Fibroblast of lung (primary cell): ENCODE data around the gene FBXL14. TPM values are rescaled to one million over a fixed set of nuclear protein-coding genes. Genes with fewer than 3 reads are reported as not detected.

Source experiments
- DNase-seq, 2 donors: peaks; one replicate each; pipeline versions ENCODE4 v3.0.0 to v3.0.0-alpha.2; 2010; ENCODE audit warnings: low read depth in 2 of 2
- H2AFZ ChIP-seq: 2 replicates; pipeline ENCODE4 v1.5.1; 2012; ENCODE audit warnings: low read length, control low read depth, inconsistent platforms
- H3K27ac ChIP-seq: 2 replicates; pipeline ENCODE4 v1.5.1; 2011; ENCODE audit warnings: low read length, control low read depth; ENCODE audit not compliant: insufficient read depth
- H3K27me3 ChIP-seq: 2 replicates; pipeline ENCODE4 v1.5.1; 2011; ENCODE audit warnings: mild to moderate bottlenecking, low read length; ENCODE audit not compliant: control insufficient read depth, insufficient read depth
- H3K36me3 ChIP-seq: 2 replicates; pipeline ENCODE4 v1.5.1; 2011; ENCODE audit warnings: low read length; ENCODE audit not compliant: control insufficient read depth, insufficient read depth
- H3K4me1 ChIP-seq: 2 replicates; pipeline ENCODE4 v1.5.1; 2011; ENCODE audit warnings: low read length; ENCODE audit not compliant: control insufficient read depth, insufficient read depth; ENCODE audit errors: extremely low read depth
- H3K4me2 ChIP-seq: 2 replicates; pipeline ENCODE4 v1.5.1; 2011; ENCODE audit warnings: low read length, control low read depth; ENCODE audit not compliant: insufficient read depth; ENCODE audit errors: extremely low read depth
- H3K4me3 ChIP-seq, 4 experiments: fragments of 200-600 bp in 1 of 4; sonication (generic) in 1 of 4; replicated peaks in 1 of 4; 2 replicates each; pipeline ENCODE4 v1.5.1; 2011 to 2016; ENCODE audit warnings: low read length in 4 of 4, low read depth in 3 of 4, mild to moderate bottlenecking in 3 of 4, control low read depth in 2 of 4, inconsistent platforms in 1 of 4, mixed read lengths in 1 of 4; ENCODE audit not compliant: insufficient read depth in 1 of 4; ENCODE audit errors: control extremely low read depth in 1 of 4
- H3K79me2 ChIP-seq: 2 replicates; pipeline ENCODE4 v1.5.1; 2012; ENCODE audit warnings: mild to moderate bottlenecking, low read length, inconsistent platforms; ENCODE audit not compliant: control insufficient read depth, insufficient read depth
- H3K9ac ChIP-seq: 2 replicates; pipeline ENCODE4 v1.5.1; 2011; ENCODE audit warnings: mild to moderate bottlenecking, low read length, control low read depth; ENCODE audit not compliant: insufficient read depth
- H3K9me3 ChIP-seq: 2 replicates; pipeline ENCODE4 v1.5.1; 2012; ENCODE audit warnings: low read depth, low read length; ENCODE audit not compliant: control insufficient read depth, insufficient read depth
- H4K20me1 ChIP-seq: 2 replicates; pipeline ENCODE4 v1.5.1; 2011; ENCODE audit warnings: low read length; ENCODE audit not compliant: control insufficient read depth, insufficient read depth; ENCODE audit errors: extremely low read depth
- EZH2 ChIP-seq: IDR thresholded peaks from 2 replicates; pipeline ENCODE4 v1.5.1; 2012; ENCODE audit warnings: low read length, control low read depth, mild to moderate bottlenecking; ENCODE audit errors: missing control alignments
- polyA plus RNA-seq, 2 donors: library from polyadenylated mRNA; depleted of rRNA in 1 of 2; stranded (reverse) in 1 of 2; unstranded in 1 of 2; fragments of >200 nt; gene quantifications; 2 replicates each; pipeline ENCODE4 v1.2.1, GENCODE V29; 2011 to 2012; ENCODE audit warnings: missing spikeins in 1 of 2
- total RNA-seq: library from RNA; depleted of rRNA; stranded (reverse); fragments of >200 nt; gene quantifications from 2 replicates; pipeline ENCODE4 v1.2.1, GENCODE V29; 2014
- TF ChIP-seq, protein P1 (sequence below), 2 donors: IDR thresholded peaks in 1 of 2; conservative IDR thresholded peaks in 1 of 2; 1 replicate in 1 of 2; 2 replicates in 1 of 2; pipeline ENCODE4 v1.5.1; 2011 to 2012; ENCODE audit warnings: low read length in 2 of 2, control low read depth in 1 of 2, inconsistent platforms in 1 of 2, low read depth in 1 of 2, mild to moderate bottlenecking in 1 of 2

The FBXL14 gene
- total and polyA plus RNA-seq, 2 donors (not counting 1 experiment from before 2014, with no cell fraction given), result 2.6 to 6.4 TPM

GRCh38 chr12:1634149-1634548 lies 39.8 kb upstream of the FBXL14 start:
- no peak for DNase-seq
- no peak for TF ChIP-seq EZH2
- TF ChIP-seq, protein P1, sequence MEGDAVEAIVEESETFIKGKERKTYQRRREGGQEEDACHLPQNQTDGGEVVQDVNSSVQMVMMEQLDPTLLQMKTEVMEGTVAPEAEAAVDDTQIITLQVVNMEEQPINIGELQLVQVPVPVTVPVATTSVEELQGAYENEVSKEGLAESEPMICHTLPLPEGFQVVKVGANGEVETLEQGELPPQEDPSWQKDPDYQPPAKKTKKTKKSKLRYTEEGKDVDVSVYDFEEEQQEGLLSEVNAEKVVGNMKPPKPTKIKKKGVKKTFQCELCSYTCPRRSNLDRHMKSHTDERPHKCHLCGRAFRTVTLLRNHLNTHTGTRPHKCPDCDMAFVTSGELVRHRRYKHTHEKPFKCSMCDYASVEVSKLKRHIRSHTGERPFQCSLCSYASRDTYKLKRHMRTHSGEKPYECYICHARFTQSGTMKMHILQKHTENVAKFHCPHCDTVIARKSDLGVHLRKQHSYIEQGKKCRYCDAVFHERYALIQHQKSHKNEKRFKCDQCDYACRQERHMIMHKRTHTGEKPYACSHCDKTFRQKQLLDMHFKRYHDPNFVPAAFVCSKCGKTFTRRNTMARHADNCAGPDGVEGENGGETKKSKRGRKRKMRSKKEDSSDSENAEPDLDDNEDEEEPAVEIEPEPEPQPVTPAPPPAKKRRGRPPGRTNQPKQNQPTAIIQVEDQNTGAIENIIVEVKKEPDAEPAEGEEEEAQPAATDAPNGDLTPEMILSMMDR (conservative IDR thresholded peaks at IDR 0.05 in 1 of 2, IDR thresholded peaks at IDR 0.05 in 1 of 2; ENCODE audit: low read depth in 1 of 2, low read length in 2 of 2), result no peak
- peaks cover 4% of the 10 kb centered on the region for H3K36me3 ChIP-seq

DNA sequence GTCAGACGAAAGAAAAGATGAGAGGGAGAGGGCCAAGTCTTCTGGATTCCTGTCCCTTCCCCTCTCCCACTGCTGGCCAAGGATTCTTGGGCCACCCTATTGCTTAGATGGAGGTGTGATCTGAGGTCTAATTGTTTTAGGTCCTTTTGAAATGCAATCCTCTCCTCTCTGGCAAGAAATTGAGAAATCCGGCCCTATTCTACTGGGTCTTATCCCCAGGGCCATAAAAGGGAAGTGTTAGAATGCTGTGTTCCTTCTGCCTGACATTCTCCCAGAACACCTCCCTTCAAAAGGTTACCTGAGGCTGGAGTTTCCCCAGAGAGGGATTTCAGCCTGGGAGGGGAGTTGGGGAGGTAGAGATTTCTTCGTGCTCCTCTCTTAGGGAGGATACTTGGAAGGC lies 39.1 kb upstream of the FBXL14 start:
- H3K27ac ChIP-seq, result no peak overlapping the region

More at GRCh38 chr12:1634149-1634548, 39.8 kb upstream of the FBXL14 start:
- Histone ChIP-seq H2AFZ (no peak overlapping the region), H3K4me3 (no peak overlapping the region), H3K27me3 (no peaks in the 10 kb centered on the region), H3K27ac (no peak overlapping the region), H3K4me1 (peaks cover 7% of the 10 kb centered on the region), H3K4me2 (no peak overlapping the region), H4K20me1 (no peaks in the 10 kb centered on the region), H3K9ac (no peak overlapping the region), H3K79me2 (peaks cover 5% of the 10 kb centered on the region), H3K9me3 (no peaks in the 10 kb centered on the region)

DNA sequence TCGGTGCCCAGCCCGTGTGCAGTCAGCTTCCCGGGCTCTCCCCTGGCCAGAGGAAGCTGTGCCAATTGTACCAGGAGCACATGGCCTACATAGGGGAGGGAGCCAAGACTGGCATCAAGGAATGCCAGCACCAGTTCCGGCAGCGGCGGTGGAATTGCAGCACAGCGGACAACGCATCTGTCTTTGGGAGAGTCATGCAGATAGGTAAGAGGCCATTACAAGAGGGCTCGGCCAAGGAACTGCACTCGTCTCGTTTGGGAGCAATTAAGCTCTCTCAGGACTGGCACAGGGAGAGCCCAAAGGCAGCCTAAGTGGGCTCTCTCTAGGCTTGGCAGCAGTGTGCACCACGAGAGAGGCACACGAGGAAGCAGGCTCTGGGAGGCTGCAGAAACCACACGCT lies 38.3 kb upstream of the FBXL14 start:
- H3K27me3 ChIP-seq, result no peaks in the 10 kb centered on the region
- peaks cover 5% of the 10 kb centered on the region for H3K79me2 ChIP-seq
- no peak for TF ChIP-seq EZH2
- TF ChIP-seq, protein P1 (conservative IDR thresholded peaks at IDR 0.05 in 1 of 2, IDR thresholded peaks at IDR 0.05 in 1 of 2; ENCODE audit: low read depth in 1 of 2, low read length in 2 of 2), result no peak
- H2AFZ ChIP-seq, result no peak overlapping the region
- H3K4me2 ChIP-seq, result no peak overlapping the region
- peaks cover 4% of the 10 kb centered on the region for H3K36me3 ChIP-seq
- no peak overlapping the region for H3K4me3 ChIP-seq
- no peak overlapping the region for H3K27ac ChIP-seq
- peaks cover 9% of the 10 kb centered on the region for H3K4me1 ChIP-seq
- H3K9me3 ChIP-seq, result no peaks in the 10 kb centered on the region
- no peaks in the 10 kb centered on the region for H4K20me1 ChIP-seq
- no peak for DNase-seq
- no peak overlapping the region for H3K9ac ChIP-seq

More for the DNA sequence above, 39.1 kb upstream of the FBXL14 start:
- no peak overlapping the region for H2AFZ ChIP-seq
- H3K4me1 ChIP-seq, result peaks cover 9% of the 10 kb centered on the region
- no peak for DNase-seq
- H3K9ac ChIP-seq, result no peak overlapping the region
- no peaks in the 10 kb centered on the region for H4K20me1 ChIP-seq
- peaks cover 7% of the 10 kb centered on the region for H3K79me2 ChIP-seq
- no peaks in the 10 kb centered on the region for H3K27me3 ChIP-seq
- no peak overlapping the region for H3K4me2 ChIP-seq
- no peak overlapping the region for H3K4me3 ChIP-seq
- H3K36me3 ChIP-seq, result peaks cover 2% of the 10 kb centered on the region
- H3K9me3 ChIP-seq, result no peaks in the 10 kb centered on the region
- no peak for TF ChIP-seq EZH2
- TF ChIP-seq, protein P1 (conservative IDR thresholded peaks at IDR 0.05 in 1 of 2, IDR thresholded peaks at IDR 0.05 in 1 of 2; ENCODE audit: low read depth in 1 of 2, low read length in 2 of 2), result no peak
